Nephron progenitor cell (in vitro differentiated cells): ENCODE data around the gene PYGM.

Experiments
- DNase-seq: peaks from one replicate; pipeline ENCODE4 v3.0.0; 2021
- H3K27ac Mint-ChIP-seq: 2 replicates; pipeline ENCODE4 v1.8.0; 2021; ENCODE audit warnings: mild to moderate bottlenecking, moderate library complexity, mixed read lengths
- H3K27me3 Mint-ChIP-seq: 2 replicates; pipeline ENCODE4 v1.8.0; 2021; ENCODE audit warnings: mild to moderate bottlenecking, low read depth, mixed read lengths; ENCODE audit not compliant: poor library complexity
- H3K36me3 Mint-ChIP-seq: 2 replicates; pipeline ENCODE4 v1.8.0; 2021; ENCODE audit warnings: low read depth, mixed read lengths
- H3K4me1 Mint-ChIP-seq: 2 replicates; pipeline ENCODE4 v1.8.0; 2021; ENCODE audit warnings: mixed read lengths
- H3K4me3 Mint-ChIP-seq: 2 replicates; pipeline ENCODE4 v1.8.0; 2021; ENCODE audit warnings: mild to moderate bottlenecking, moderate library complexity, mixed read lengths
- H3K9me3 Mint-ChIP-seq: 2 replicates; pipeline ENCODE4 v1.8.0; 2021; ENCODE audit warnings: mild to moderate bottlenecking, moderate library complexity, mixed read lengths
- CTCF ChIP-seq: fragments of 200-600 bp; sonication (generic); IDR thresholded peaks from 2 replicates; pipeline ENCODE4 v1.5.0; 2021; ENCODE audit warnings: antibody characterized with exemption

The PYGM gene

GRCh38 chr11:64759722-64760719 lies at the start of gene PYGM:
Gene PYGM (minus strand): TSS chr11:64759974. CDS start chr11:64759898, 76 bp downstream.
- Mint-ChIP-seq H3K27ac (peak within 1 kb of the TSS; percentile 81), H3K4me3 (peak within 1 kb of the TSS; percentile 74), H3K4me1 (peaks cover 99% of the 10 kb centered on the region), H3K36me3 (peaks cover 18% of the 10 kb centered on the region), H3K27me3 (peaks cover 3% of the 10 kb centered on the region), H3K9me3 (no peaks in the 10 kb centered on the region)
- no peak for TF ChIP-seq CTCF
- peak; percentile 77 for DNase-seq

- H3K36me3 Mint-ChIP-seq, result peaks cover 27% of the 10 kb centered on the region
- no peaks in the 10 kb centered on the region for H3K9me3 Mint-ChIP-seq
- no peak overlapping the region for H3K27ac Mint-ChIP-seq
- no peaks in the 10 kb centered on the region for H3K27me3 Mint-ChIP-seq
- TF ChIP-seq CTCF, result no peak
- DNase-seq, result no peak
- H3K4me3 Mint-ChIP-seq, result no peak overlapping the region
- H3K4me1 Mint-ChIP-seq, result peaks cover 25% of the 10 kb centered on the region
Measured at GRCh38 chr11:64805481-64805880, 45.7 kb upstream of the PYGM start.

- no peak for DNase-seq
Measured at GRCh38 chr11:64804346-64805210, 44.8 kb upstream of the PYGM start.

GRCh38 chr11:64803846-64804345 lies 44.1 kb upstream of the PYGM start:
- no peaks in the 10 kb centered on the region for H3K27me3 Mint-ChIP-seq
- no peak for DNase-seq
- no peaks in the 10 kb centered on the region for H3K9me3 Mint-ChIP-seq
- peak overlapping the region; percentile 96 for H3K27ac Mint-ChIP-seq
- no peak for TF ChIP-seq CTCF
- peak overlapping the region; percentile 92 for H3K4me3 Mint-ChIP-seq
- H3K36me3 Mint-ChIP-seq, result peaks cover 31% of the 10 kb centered on the region
- peaks cover 22% of the 10 kb centered on the region for H3K4me1 Mint-ChIP-seq

More at GRCh38 chr11:64804346-64805210, 44.8 kb upstream of the PYGM start:
- Mint-ChIP-seq H3K4me3 (peak overlapping the region; percentile 92), H3K27me3 (no peaks in the 10 kb centered on the region), H3K36me3 (peaks cover 29% of the 10 kb centered on the region), H3K9me3 (no peaks in the 10 kb centered on the region), H3K27ac (no peak overlapping the region), H3K4me1 (peaks cover 25% of the 10 kb centered on the region)
- no peak for TF ChIP-seq CTCF

- peak; percentile 93 for DNase-seq
- Mint-ChIP-seq H3K27ac (peak within 1 kb of the TSS; percentile 96), H3K4me3 (peak within 1 kb of the TSS; percentile 92), H3K27me3 (no peaks in the 10 kb centered on the region), H3K9me3 (no peaks in the 10 kb centered on the region), H3K36me3 (peaks cover 32% of the 10 kb centered on the region), H3K4me1 (peaks cover 24% of the 10 kb centered on the region)
- TF ChIP-seq CTCF, result no peak
Measured at GRCh38 chr11:64803158-64803845, 43.5 kb upstream of the PYGM start, which contains the start of gene MAP4K2. Gene MAP4K2 (minus strand): TSS chr11:64803214. CDS start chr11:64803149, 65 bp downstream.
